Heart left ventricle (tissue), 13 donors: ENCODE measurements around the gene EVA1C.

Experiments
- CTCF ChIP-seq, 12 donors: fragments of 200-600 bp; sonication (generic) in 4 of 12; IDR thresholded peaks; one replicate each; pipeline versions ENCODE4 v1.5.0 to v1.8.0; 2018 to 2022; ENCODE audit warnings: antibody characterized with exemption in 12 of 12, mild to moderate bottlenecking in 5 of 12
- POLR2A ChIP-seq, 2 donors: fragments of 450-650 bp; IDR thresholded peaks; one replicate each; pipeline ENCODE4 v1.6.1; 2017; ENCODE audit warnings: antibody characterized with exemption in 2 of 2, mild to moderate bottlenecking in 2 of 2, moderate library complexity in 2 of 2
- donor health status: ischemic (EF 13 %, LVEDD 7.1; RV severe dilation, severe dysfunction).
- donor health status: DM: no; HTN: yes; CAD: no.
- donor health status: DM: no; HTN: no; CAD: no.
- donor health status: ischemic (EF 25% LVEDD 6.9; RV normal size, moderate dysfunction).
- donor health status: ischemic (EF 25% LVEDD 5.7; RV mildly dilated, moderate dysfunction).
- donor health status: ischemic (EF 35%, LVEDD 5.7; RV mildly dilated, moderate dysfunction).
- donor health status: nonischemic (EF 11% LVEDD 7.7; RV severe dilation, severe dysfunction).
- donor health status: DM: yes; HTN: yes; CAD: no.
- donor health status: PGD.
- donor health status: ischemic (EF 29% LVEDD 5.4; RV normal size, mild dysfunction).
- donor health status: nonischemic (EF 23%, LVEDD 6.1; RV moderate dilation, normal function).

- no peak for TF ChIP-seq CTCF (IDR thresholded peaks at IDR 0.05)
- no peak for TF ChIP-seq POLR2A (IDR thresholded peaks at IDR 0.05)
Measured at GRCh38 chr21:32544697-32545096, 132.2 kb downstream of the EVA1C start.
